Caco-2 (cell line): ENCODE data around the gene TM9SF4. TPM values are rescaled to one million over a fixed set of nuclear protein-coding genes. Genes with fewer than 3 reads are reported as not detected.
"Not testable (repeated sequence)": the region's sequence is repeated elsewhere in the genome, so short reads cannot be mapped to it uniquely, and the experiment has no call there.

ENCODE experiments used
- BruUV-seq: library from RNA; stranded (reverse); fragments of 400-500 nt; replicated peaks from 2 replicates; lab custom pipeline; 2021; lab: Mats Ljungman, UMichigan
- CTCF ChIA-PET: fragments of 300-600 bp; sonication (Branson Sonifier 250); formaldehyde crosslinking; loops from one replicate; lab custom pipeline; 2022; ENCODE audit warnings: antibody characterized with exemption; lab: Charles Lee
- POLR2A ChIA-PET: fragments of 300-600 bp; sonication (Branson Sonifier 250); formaldehyde crosslinking; loops from one replicate; lab custom pipeline; 2022; ENCODE audit warnings: antibody characterized with exemption; lab: Charles Lee
- DNase-seq, 2 experiments: peaks; one replicate each; pipeline versions ENCODE4 v3.0.0 to v3.0.0-alpha.2; 2020 to 2022
- H3K27me3 ChIP-seq: replicated peaks from 2 replicates; pipeline ENCODE4 v1.6.0; 2011; ENCODE audit warnings: low read length; ENCODE audit not compliant: control insufficient read depth, insufficient read depth
- H3K36me3 ChIP-seq: 2 replicates; pipeline ENCODE4 v1.5.1; 2011; ENCODE audit warnings: low read length; ENCODE audit not compliant: control insufficient read depth, insufficient read depth
- H3K4me1 ChIP-seq: fragments of 250-450 bp; sonication (Bioruptor Pico); 2 replicates; pipeline ENCODE4 v1.5.1; 2020; ENCODE audit warnings: mild to moderate bottlenecking
- H3K4me3 ChIP-seq: 2 replicates; pipeline ENCODE4 v1.5.1; 2011; ENCODE audit warnings: low read depth, mild to moderate bottlenecking, control low read depth, low read length
- H3K9me3 ChIP-seq: fragments of 250-450 bp; sonication (Bioruptor Pico); 2 replicates; pipeline ENCODE4 v1.5.1; 2020; ENCODE audit warnings: mild to moderate bottlenecking, moderate library complexity
- H3K27ac Mint-ChIP-seq: one replicate; pipeline ENCODE4 v1.8.0; 2022; ENCODE audit warnings: mixed read lengths; ENCODE audit not compliant: unreplicated experiment
- H3K27me3 Mint-ChIP-seq: one replicate; pipeline ENCODE4 v1.8.0; 2022; ENCODE audit warnings: mixed read lengths; ENCODE audit not compliant: insufficient read depth, unreplicated experiment
- H3K36me3 Mint-ChIP-seq: one replicate; pipeline ENCODE4 v1.8.0; 2022; ENCODE audit warnings: mild to moderate bottlenecking, mixed read lengths; ENCODE audit not compliant: insufficient read depth, unreplicated experiment
- H3K4me1 Mint-ChIP-seq: one replicate; pipeline ENCODE4 v1.8.0; 2022; ENCODE audit warnings: low read depth, mixed read lengths; ENCODE audit not compliant: unreplicated experiment
- H3K4me3 Mint-ChIP-seq: one replicate; pipeline ENCODE4 v1.8.0; 2022; ENCODE audit warnings: mild to moderate bottlenecking, moderate library complexity, mixed read lengths; ENCODE audit not compliant: unreplicated experiment
- H3K9me3 Mint-ChIP-seq: one replicate; pipeline ENCODE4 v1.8.0; 2022; ENCODE audit warnings: mixed read lengths; ENCODE audit not compliant: unreplicated experiment
- intact Hi-C: fragments of 100-400 bp; cut with micrococcal nuclease; formaldehyde crosslinking; loops from one replicate; pipeline ENCODE4 v1.10.0; 2022; ENCODE audit not compliant: unreplicated experiment
- total RNA-seq: library from RNA; stranded (reverse); gene quantifications from 2 replicates; pipeline ENCODE4 v1.2.3, GENCODE V29; 2022
- TF ChIP-seq, protein P1 (sequence below), 2 experiments: fragments of 200-600 bp in 1 of 2; IDR thresholded peaks; 1 replicate in 1 of 2; 2 replicates in 1 of 2; pipeline versions ENCODE4 v1.5.1 to v1.8.0; 2011 to 2022; ENCODE audit warnings: antibody characterized with exemption in 1 of 2, control low read depth in 1 of 2, inconsistent platforms in 1 of 2, low read depth in 1 of 2, low read length in 1 of 2, mild to moderate bottlenecking in 1 of 2, moderate library complexity in 1 of 2; ENCODE audit not compliant: insufficient read depth in 1 of 2, severe bottlenecking in 1 of 2, unreplicated experiment in 1 of 2

The TM9SF4 gene
- total RNA-seq, 1 experiment from 2014 or later: 138 TPM

GRCh38 chr20:32116079-32116521, 6.6 kb downstream of the TM9SF4 start:
- no peaks in the 10 kb centered on the region for H3K27me3 Mint-ChIP-seq
- peaks cover 8% of the 10 kb centered on the region for H3K9me3 Mint-ChIP-seq
- Histone ChIP-seq H3K9me3 (peaks cover 11% of the 10 kb centered on the region), H3K4me3 (no peak overlapping the region), H3K27me3 (no peaks in the 10 kb centered on the region), H3K36me3 (no peaks in the 10 kb centered on the region), H3K4me1 (peaks cover 2% of the 10 kb centered on the region; the same call in 1 of the 2 replicates)
- H3K4me3 Mint-ChIP-seq: no peak overlapping the region
- no TSS peak for BruUV-seq
- H3K27ac Mint-ChIP-seq: no peak overlapping the region
- intact Hi-C loops: no loop called here
- CTCF ChIA-PET: interaction anchor here (0.6 to 0.9 kb wide), 2 partner anchors 25 to 255 kb away, joined by 3 to 5 read pairs; no protein-coding TSS in a partner anchor
- peaks cover 39% of the 10 kb centered on the region for H3K36me3 Mint-ChIP-seq
- H3K4me1 Mint-ChIP-seq: peaks cover 7% of the 10 kb centered on the region
- DNase-seq: peak in 1 of 2 experiments; percentile 25
- TF ChIP-seq, protein P1, sequence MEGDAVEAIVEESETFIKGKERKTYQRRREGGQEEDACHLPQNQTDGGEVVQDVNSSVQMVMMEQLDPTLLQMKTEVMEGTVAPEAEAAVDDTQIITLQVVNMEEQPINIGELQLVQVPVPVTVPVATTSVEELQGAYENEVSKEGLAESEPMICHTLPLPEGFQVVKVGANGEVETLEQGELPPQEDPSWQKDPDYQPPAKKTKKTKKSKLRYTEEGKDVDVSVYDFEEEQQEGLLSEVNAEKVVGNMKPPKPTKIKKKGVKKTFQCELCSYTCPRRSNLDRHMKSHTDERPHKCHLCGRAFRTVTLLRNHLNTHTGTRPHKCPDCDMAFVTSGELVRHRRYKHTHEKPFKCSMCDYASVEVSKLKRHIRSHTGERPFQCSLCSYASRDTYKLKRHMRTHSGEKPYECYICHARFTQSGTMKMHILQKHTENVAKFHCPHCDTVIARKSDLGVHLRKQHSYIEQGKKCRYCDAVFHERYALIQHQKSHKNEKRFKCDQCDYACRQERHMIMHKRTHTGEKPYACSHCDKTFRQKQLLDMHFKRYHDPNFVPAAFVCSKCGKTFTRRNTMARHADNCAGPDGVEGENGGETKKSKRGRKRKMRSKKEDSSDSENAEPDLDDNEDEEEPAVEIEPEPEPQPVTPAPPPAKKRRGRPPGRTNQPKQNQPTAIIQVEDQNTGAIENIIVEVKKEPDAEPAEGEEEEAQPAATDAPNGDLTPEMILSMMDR (IDR thresholded peaks at IDR 0.05; ENCODE audit: insufficient read depth in 1 of 2, low read depth in 1 of 2, low read length in 1 of 2, severe bottlenecking in 1 of 2, unreplicated experiment in 1 of 2): no peak
- POLR2A ChIA-PET: interaction anchor here (0.6 to 0.7 kb wide), 2 partner anchors 43 to 235 kb away, joined by 4 to 8 read pairs; no protein-coding TSS in a partner anchor

GRCh38 chr20:32116796-32117195, 7.3 kb downstream of the TM9SF4 start:
- DNase-seq: peak in 1 of 2 experiments; percentile 30
- H3K27ac Mint-ChIP-seq, H3K36me3 ChIP-seq, H3K27me3 Mint-ChIP-seq, H3K4me3 ChIP-seq, BruUV-seq, H3K9me3 Mint-ChIP-seq, H3K4me1 ChIP-seq, H3K27me3 ChIP-seq, H3K4me1 Mint-ChIP-seq, H3K4me3 Mint-ChIP-seq, intact Hi-C loops: not testable (repeated sequence)
- ChIA-PET POLR2A (interaction anchor here (0.7 kb wide), 1 partner anchor 234 kb away, joined by 8 read pairs; no protein-coding TSS in a partner anchor), CTCF (interaction anchor here (0.6 kb wide), 2 partner anchors 255 to 561 kb away, joined by 3 to 5 read pairs; no protein-coding TSS in a partner anchor)
- peaks cover 39% of the 10 kb centered on the region for H3K36me3 Mint-ChIP-seq
- H3K9me3 ChIP-seq: peaks cover 11% of the 10 kb centered on the region

- H3K4me1 ChIP-seq, H3K4me3 Mint-ChIP-seq, H3K27me3 Mint-ChIP-seq, H3K27me3 ChIP-seq, H3K4me3 ChIP-seq, intact Hi-C loops, H3K36me3 ChIP-seq, CTCF ChIA-PET, H3K4me1 Mint-ChIP-seq, BruUV-seq, H3K27ac Mint-ChIP-seq, H3K9me3 Mint-ChIP-seq: not testable (repeated sequence)
- H3K36me3 Mint-ChIP-seq: peaks cover 51% of the 10 kb centered on the region
- POLR2A ChIA-PET: interaction anchor here (0.9 kb wide), 1 partner anchor 9 kb away, joined by 4 read pairs; the partner anchor contains the start of gene TM9SF4
- DNase-seq: peak in 1 of 2 experiments; percentile 29
- H3K9me3 ChIP-seq: peaks cover 11% of the 10 kb centered on the region
Measured at GRCh38 chr20:32118427-32118826, 8.9 kb downstream of the TM9SF4 start.

DNA sequence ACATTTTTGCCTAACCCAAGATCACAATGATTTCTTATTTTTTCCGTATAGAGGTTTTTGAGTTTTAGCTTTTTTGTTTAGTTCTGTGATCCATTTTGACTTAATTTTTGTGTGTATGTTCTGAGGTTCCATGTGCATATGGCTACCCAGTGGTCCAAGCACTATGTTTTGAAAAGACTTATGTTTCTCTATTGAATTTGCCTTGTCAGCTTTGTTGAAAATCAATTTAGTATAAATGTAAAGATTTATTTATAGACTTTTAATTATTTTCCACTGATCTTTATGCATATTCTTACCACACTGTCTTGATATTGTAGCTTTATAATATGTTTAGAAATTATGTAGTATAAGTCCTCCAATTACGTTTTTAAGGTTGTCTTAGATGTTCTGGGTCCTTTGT, 10.2 kb downstream of the TM9SF4 start:
- H3K36me3 ChIP-seq: 0 out of 2 replicates have a peak, but pooled peaks cover 1% of the 10 kb centered on the region
- peaks cover 8% of the 10 kb centered on the region for H3K9me3 Mint-ChIP-seq
- CTCF ChIA-PET: no interaction called here

GRCh38 chr20:32121908-32122307, 12.4 kb downstream of the TM9SF4 start:
- BruUV-seq: not testable (repeated sequence)

More for the DNA sequence above, 10.2 kb downstream of the TM9SF4 start:
- intact Hi-C loops: no loop called here
- Mint-ChIP-seq H3K4me1 (no peaks in the 10 kb centered on the region), H3K4me3 (no peak overlapping the region), H3K27ac (no peak overlapping the region), H3K27me3 (no peaks in the 10 kb centered on the region), H3K36me3 (peaks cover 59% of the 10 kb centered on the region)
- BruUV-seq: no TSS peak
- POLR2A ChIA-PET: no interaction called here
- TF ChIP-seq, protein P1 (IDR thresholded peaks at IDR 0.05; ENCODE audit: insufficient read depth in 1 of 2, low read depth in 1 of 2, low read length in 1 of 2, severe bottlenecking in 1 of 2, unreplicated experiment in 1 of 2): no peak
- no peak overlapping the region for H3K4me3 ChIP-seq
- H3K4me1 ChIP-seq: no peaks in the 10 kb centered on the region
- peaks cover 11% of the 10 kb centered on the region for H3K9me3 ChIP-seq
- DNase-seq: no peak
- H3K27me3 ChIP-seq: no peaks in the 10 kb centered on the region

More at GRCh38 chr20:32121908-32122307, 12.4 kb downstream of the TM9SF4 start:
- H3K27me3 ChIP-seq, H3K4me1 Mint-ChIP-seq, H3K4me3 ChIP-seq, H3K36me3 ChIP-seq, H3K9me3 Mint-ChIP-seq, CTCF ChIA-PET, H3K4me3 Mint-ChIP-seq, H3K27ac Mint-ChIP-seq, POLR2A ChIA-PET, intact Hi-C loops, DNase-seq, H3K4me1 ChIP-seq, H3K27me3 Mint-ChIP-seq: not testable (repeated sequence)
- peaks cover 11% of the 10 kb centered on the region for H3K9me3 ChIP-seq
- H3K36me3 Mint-ChIP-seq: peaks cover 43% of the 10 kb centered on the region
